Thyroid gland (tissue), 4 donors: Measurements from ENCODE around the gene APBB2. TPM values are rescaled to one million over a fixed set of nuclear protein-coding genes. Genes with fewer than 3 reads are reported as not detected.

Experiments
- DNase-seq, 2 donors: peaks; one replicate each; pipeline ENCODE4 v3.0.0-alpha.2; 2019
- H3K27ac ChIP-seq, 3 donors: fragments of 200-600 bp; sonication (generic); 1 replicate in 2 of 3; 2 replicates in 1 of 3; pipeline ENCODE4 v1.5.1; 2016 to 2019; ENCODE audit warnings: mild to moderate bottlenecking in 1 of 3, moderate library complexity in 1 of 3
- H3K27me3 ChIP-seq: fragments of 200-600 bp; sonication (generic); one replicate; pipeline ENCODE4 v1.5.1; 2019
- H3K36me3 ChIP-seq, 2 donors: fragments of 200-600 bp; sonication (generic); one replicate each; pipeline ENCODE4 v1.5.1; 2016 to 2019
- H3K4me1 ChIP-seq, 2 donors: fragments of 200-600 bp; sonication (generic); one replicate each; pipeline ENCODE4 v1.5.1; 2017 to 2019
- H3K4me3 ChIP-seq, 3 donors: fragments of 200-600 bp; sonication (generic); replicated peaks in 1 of 3; 1 replicate in 2 of 3; 2 replicates in 1 of 3; pipeline ENCODE4 v1.5.1; 2016; ENCODE audit warnings: mild to moderate bottlenecking in 1 of 3
- H3K9me3 ChIP-seq: fragments of 200-600 bp; sonication (generic); one replicate; pipeline ENCODE4 v1.5.1; 2017
- POLR2A ChIP-seq, 2 donors: fragments of 450-650 bp; IDR thresholded peaks; one replicate each; pipeline ENCODE4 v1.6.1; 2017; ENCODE audit warnings: antibody characterized with exemption in 2 of 2, mild to moderate bottlenecking in 2 of 2, moderate library complexity in 1 of 2
- WGBS, 2 donors: methylation state at CpG; one replicate each; pipeline ENCODE4 v1.1.5; 2017; 5-methylcytosine and 5-hydroxymethylcytosine counted together
- intact Hi-C: fragments of 100-400 bp; cut with DNase I; formaldehyde crosslinking; loops from one replicate; pipeline ENCODE4 v1.15.1; 2023
- small RNA-seq: library from RNA; depleted of rRNA; stranded (forward); fragments of <200 nt; gene quantifications from one replicate; pipeline ENCODE3, GENCODE V24; 2016
- total RNA-seq, 4 donors: library from RNA; depleted of rRNA; stranded (reverse); fragments of >200 nt; gene quantifications; one replicate each; pipeline ENCODE4 v1.2.3, GENCODE V29; 2016
- TF ChIP-seq, protein P1 (sequence below), 6 experiments: fragments of 200-600 bp in 3 of 6; fragments of 450-650 bp in 3 of 6; sonication (generic) in 3 of 6; IDR thresholded peaks; one replicate each; pipeline ENCODE4 v1.5.1; 2016 to 2019; ENCODE audit warnings: antibody characterized with exemption in 6 of 6, mild to moderate bottlenecking in 2 of 6, inconsistent platforms in 1 of 6, moderate library complexity in 1 of 6

Gene APBB2
- total RNA-seq, 4 donors from 2014 or later = 174 to 253 (median 199) TPM

DNA sequence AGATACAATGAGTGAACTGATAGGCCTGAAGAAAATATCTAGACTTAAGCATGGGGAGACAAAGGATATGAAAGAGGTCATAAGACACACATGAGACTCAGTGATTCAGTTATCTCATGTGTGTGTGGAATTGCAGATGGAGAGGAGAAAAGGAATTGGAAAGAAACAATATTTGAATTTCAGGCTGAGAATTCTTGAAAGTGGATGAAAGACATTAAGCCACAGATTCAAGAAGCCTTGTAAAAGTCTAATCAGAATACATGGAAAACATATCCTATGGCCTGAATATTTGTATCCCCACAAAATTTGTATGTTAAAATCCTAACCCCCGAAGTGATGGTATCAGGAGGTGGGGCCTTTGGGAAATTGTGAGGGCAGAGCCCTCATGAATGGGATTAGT, 436.3 kb downstream of the APBB2 start:
- no peak for TF ChIP-seq POLR2A (IDR thresholded peaks at IDR 0.05)
- TF ChIP-seq, protein P1, sequence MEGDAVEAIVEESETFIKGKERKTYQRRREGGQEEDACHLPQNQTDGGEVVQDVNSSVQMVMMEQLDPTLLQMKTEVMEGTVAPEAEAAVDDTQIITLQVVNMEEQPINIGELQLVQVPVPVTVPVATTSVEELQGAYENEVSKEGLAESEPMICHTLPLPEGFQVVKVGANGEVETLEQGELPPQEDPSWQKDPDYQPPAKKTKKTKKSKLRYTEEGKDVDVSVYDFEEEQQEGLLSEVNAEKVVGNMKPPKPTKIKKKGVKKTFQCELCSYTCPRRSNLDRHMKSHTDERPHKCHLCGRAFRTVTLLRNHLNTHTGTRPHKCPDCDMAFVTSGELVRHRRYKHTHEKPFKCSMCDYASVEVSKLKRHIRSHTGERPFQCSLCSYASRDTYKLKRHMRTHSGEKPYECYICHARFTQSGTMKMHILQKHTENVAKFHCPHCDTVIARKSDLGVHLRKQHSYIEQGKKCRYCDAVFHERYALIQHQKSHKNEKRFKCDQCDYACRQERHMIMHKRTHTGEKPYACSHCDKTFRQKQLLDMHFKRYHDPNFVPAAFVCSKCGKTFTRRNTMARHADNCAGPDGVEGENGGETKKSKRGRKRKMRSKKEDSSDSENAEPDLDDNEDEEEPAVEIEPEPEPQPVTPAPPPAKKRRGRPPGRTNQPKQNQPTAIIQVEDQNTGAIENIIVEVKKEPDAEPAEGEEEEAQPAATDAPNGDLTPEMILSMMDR (IDR thresholded peaks at IDR 0.05) = no peak
- H3K9me3 ChIP-seq = no peaks in the 10 kb centered on the region
- H3K27ac ChIP-seq = no peak overlapping the region
- DNase-seq = no peak
- intact Hi-C loops = no loop called here
- WGBS, 2 donors = 76 to 96% methylated on average over 1 of the region's 1 CpG
- H3K27me3 ChIP-seq = no peaks in the 10 kb centered on the region
- no peaks in the 10 kb centered on the region for H3K36me3 ChIP-seq
- H3K4me3 ChIP-seq = no peak overlapping the region
- H3K4me1 ChIP-seq = no peaks in the 10 kb centered on the region

DNA sequence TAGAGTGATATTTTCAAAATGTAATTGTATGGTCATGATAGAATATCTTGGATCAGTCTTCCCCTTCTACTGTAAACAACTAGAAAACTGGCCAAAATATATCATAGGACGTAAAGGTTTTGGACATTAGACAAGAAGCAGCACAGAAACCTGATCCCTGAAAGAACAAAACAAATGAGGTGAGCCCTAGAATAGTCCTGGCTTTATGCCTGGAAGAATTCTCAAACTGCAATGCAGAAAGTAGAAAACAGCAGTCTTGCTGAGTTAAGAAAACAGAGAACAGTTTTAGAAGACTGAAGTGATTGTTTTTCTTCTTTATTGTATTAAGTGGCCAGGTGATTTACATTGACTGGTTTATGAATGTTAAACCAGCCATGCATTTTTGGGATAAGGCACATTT, 445.1 kb downstream of the APBB2 start:
- Histone ChIP-seq H3K27me3 (no peaks in the 10 kb centered on the region), H3K36me3 (no peaks in the 10 kb centered on the region), H3K9me3 (no peaks in the 10 kb centered on the region), H3K4me3 (no peak overlapping the region), H3K27ac (peak overlapping the region; percentile 51 to 76 (median 60)), H3K4me1 (peaks cover 0 to 3% of the 10 kb centered on the region in 2 donors)
- WGBS, 2 donors = 24 to 27% methylated on average over 1 of the region's 1 CpG
- no peak for TF ChIP-seq POLR2A (IDR thresholded peaks at IDR 0.05)
- TF ChIP-seq, protein P1 (IDR thresholded peaks at IDR 0.05) = no peak
- no peak for DNase-seq
- intact Hi-C loops = no loop called here

DNA sequence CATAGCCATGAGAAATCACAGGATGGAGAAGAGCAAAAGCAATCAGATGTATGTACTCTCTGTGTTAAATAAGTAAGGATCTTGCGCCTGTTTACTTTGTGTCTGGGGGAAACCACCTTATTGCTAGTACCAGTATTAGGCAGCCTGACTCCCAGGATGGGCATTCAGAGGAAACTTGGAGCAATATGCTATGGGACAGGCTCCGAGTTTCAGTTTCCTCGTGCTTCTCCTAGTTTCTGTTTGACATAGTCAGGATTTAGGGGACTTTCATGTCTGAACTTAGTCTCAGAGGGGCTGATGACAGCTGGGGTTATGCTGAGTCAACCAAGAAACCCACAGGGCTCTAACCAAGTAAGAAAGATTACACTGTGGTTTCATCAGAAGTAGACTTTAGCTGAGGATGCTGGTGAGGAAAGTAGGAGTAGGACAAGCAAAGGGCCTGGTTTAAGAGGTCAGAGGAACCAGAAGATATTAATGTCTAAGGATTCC, 451.1 kb downstream of the APBB2 start:
- no peaks in the 10 kb centered on the region for H3K27me3 ChIP-seq
- 89 to 93% methylated on average over 3 of the region's 3 CpGs for WGBS, 2 donors
- no peaks in the 10 kb centered on the region for H3K36me3 ChIP-seq
- no peak overlapping the region for H3K27ac ChIP-seq
- no peak for DNase-seq
- H3K4me1 ChIP-seq = no peaks in the 10 kb centered on the region
- intact Hi-C loops = no loop called here
- no peaks in the 10 kb centered on the region for H3K9me3 ChIP-seq
- H3K4me3 ChIP-seq = no peak overlapping the region
- no peak for TF ChIP-seq POLR2A (IDR thresholded peaks at IDR 0.05)
- TF ChIP-seq, protein P1 (IDR thresholded peaks at IDR 0.05) = no peak

Small RNAs within 50 kb of the gene (small RNA-seq; reads per million reads assigned to genes)
- gene RF00019 = not detected
- not detected for gene RNA5SP160
- gene RNU6-1195P = not detected
- gene RNU6-836P = not detected

Other genes with a start within 250 kb of the APBB2 start
- 100 to 1,000 TPM in 2 of 4 donors, 10 to 100 TPM in 2; 28.2 to 245 (median 116) TPM for gene UCHL1, start 42.4 kb upstream of the APBB2 start, total RNA-seq